Trophoblast cell (in vitro differentiated cells and primary cell): ENCODE measurements around the gene BEND6.

Source experiments
- DNase-seq, 2 donors: peaks; one replicate each; pipeline ENCODE4 v3.0.0-alpha.2; 2016
- H2AFZ ChIP-seq: 2 replicates; pipeline ENCODE4 v1.6.1; 2013; ENCODE audit warnings: low read length, moderate library complexity, mild to moderate bottlenecking; ENCODE audit not compliant: insufficient read depth, poor library complexity
- H2AK5ac ChIP-seq: 2 replicates; pipeline ENCODE4 v1.6.1; 2013; ENCODE audit warnings: mild to moderate bottlenecking, low read length
- H2BK120ac ChIP-seq: 2 replicates; pipeline ENCODE4 v1.6.1; 2013; ENCODE audit warnings: low read length, mild to moderate bottlenecking, moderate library complexity; ENCODE audit not compliant: insufficient read depth, poor library complexity
- H2BK12ac ChIP-seq: 2 replicates; pipeline ENCODE4 v1.6.1; 2013; ENCODE audit warnings: mild to moderate bottlenecking, low read length, moderate library complexity
- H2BK5ac ChIP-seq: 2 replicates; pipeline ENCODE4 v1.6.1; 2013; ENCODE audit warnings: low read length, low read depth, moderate library complexity, mild to moderate bottlenecking; ENCODE audit not compliant: poor library complexity
- H3K14ac ChIP-seq: 2 replicates; pipeline ENCODE4 v1.6.1; 2013; ENCODE audit warnings: mild to moderate bottlenecking, low read length
- H3K18ac ChIP-seq: 2 replicates; pipeline ENCODE4 v1.6.1; 2013; ENCODE audit warnings: mild to moderate bottlenecking, low read length
- H3K23ac ChIP-seq: 2 replicates; pipeline ENCODE4 v1.6.1; 2013; ENCODE audit warnings: low read length
- H3K27ac ChIP-seq: 2 replicates; pipeline ENCODE4 v1.5.1; 2013; ENCODE audit warnings: low read depth, mild to moderate bottlenecking, inconsistent platforms, low read length, moderate library complexity
- H3K27me3 ChIP-seq: 2 replicates; pipeline ENCODE4 v1.6.1; 2013; ENCODE audit warnings: inconsistent platforms, mild to moderate bottlenecking, low read length, moderate library complexity; ENCODE audit not compliant: insufficient read depth
- H3K36me3 ChIP-seq, 2 experiments: 1 replicate in 1 of 2; 2 replicates in 1 of 2; pipeline ENCODE4 v1.6.1; 2013; ENCODE audit warnings: low read length in 2 of 2, mild to moderate bottlenecking in 2 of 2, moderate library complexity in 1 of 2; ENCODE audit not compliant: insufficient read depth in 2 of 2, control insufficient read depth in 1 of 2
- H3K4ac ChIP-seq: 2 replicates; pipeline ENCODE4 v1.6.1; 2013; ENCODE audit warnings: low read depth, mild to moderate bottlenecking, low read length, moderate library complexity
- H3K4me1 ChIP-seq, 2 experiments: 1 replicate in 1 of 2; 2 replicates in 1 of 2; pipeline ENCODE4 v1.6.1; 2013; ENCODE audit warnings: low read length in 2 of 2, mild to moderate bottlenecking in 2 of 2, moderate library complexity in 1 of 2; ENCODE audit not compliant: insufficient read depth in 2 of 2, control insufficient read depth in 1 of 2
- H3K4me2 ChIP-seq: 2 replicates; pipeline ENCODE4 v1.6.1; 2013; ENCODE audit warnings: inconsistent platforms, mild to moderate bottlenecking, low read length, moderate library complexity
- H3K4me3 ChIP-seq: 2 replicates; pipeline ENCODE4 v1.5.1; 2013; ENCODE audit warnings: mild to moderate bottlenecking, low read depth, low read length, inconsistent platforms
- H3K79me1 ChIP-seq: one replicate; pipeline ENCODE4 v1.6.1; 2013; ENCODE audit warnings: low read length
- H3K79me2 ChIP-seq: 2 replicates; pipeline ENCODE4 v1.6.1; 2013; ENCODE audit warnings: low read length, mild to moderate bottlenecking; ENCODE audit not compliant: control insufficient read depth, insufficient read depth, poor library complexity
- H3K9ac ChIP-seq: 2 replicates; pipeline ENCODE4 v1.6.1; 2013; ENCODE audit warnings: mild to moderate bottlenecking, low read length
- H3K9me3 ChIP-seq: 2 replicates; pipeline ENCODE4 v1.6.1; 2013; ENCODE audit warnings: low read depth, mild to moderate bottlenecking, control low read depth, inconsistent platforms, low read length; ENCODE audit not compliant: insufficient read depth
- H4K12ac ChIP-seq: 2 replicates; pipeline ENCODE4 v1.6.1; 2013; ENCODE audit warnings: low read depth, mild to moderate bottlenecking, low read length, moderate library complexity
- H4K8ac ChIP-seq: 2 replicates; pipeline ENCODE4 v1.6.1; 2013; ENCODE audit warnings: low read depth, mild to moderate bottlenecking, low read length, moderate library complexity
- H4K91ac ChIP-seq: one replicate; pipeline ENCODE4 v1.6.1; 2013; ENCODE audit warnings: low read depth, mild to moderate bottlenecking, low read length, moderate library complexity
- WGBS: extraction: QIAGEN DNeasy Blood & Tissue Kit; methylation state at CpG from one replicate; pipeline ENCODE4 v1.1.7; 2013; ENCODE audit warnings: missing lambda C conversion rate; ENCODE audit not compliant: insufficient read length, insufficient coverage; ENCODE audit errors: extremely low coverage; 5-methylcytosine and 5-hydroxymethylcytosine counted together

BEND6 gene

DNA sequence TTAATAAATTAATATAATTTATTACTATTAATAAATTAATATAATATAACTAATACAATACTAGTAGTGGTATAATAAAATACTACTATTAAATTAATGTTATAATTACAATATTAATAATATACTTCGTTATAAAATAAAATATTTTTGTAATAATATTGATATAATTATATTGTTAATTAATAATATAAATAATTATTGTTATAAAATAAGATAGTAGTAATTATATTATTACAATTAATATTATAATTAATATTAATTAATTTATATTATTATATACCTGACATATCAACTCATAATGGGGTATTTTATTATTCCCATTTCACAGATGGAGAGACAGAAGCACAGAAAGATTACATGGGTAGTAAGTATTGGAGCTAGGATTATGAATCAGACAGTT is 8.9 kb downstream of the BEND6 start:
- Histone ChIP-seq H2BK120ac (no peak overlapping the region), H3K27me3 (no peaks in the 10 kb centered on the region), H2BK5ac (no peak overlapping the region), H3K4me1 (no peaks in the 10 kb centered on the region), H3K4me2 (no peak overlapping the region), H2BK12ac (no peak overlapping the region), H3K4me3 (no peak overlapping the region), H3K18ac (no peak overlapping the region), H3K36me3 (no peaks in the 10 kb centered on the region), H3K79me2 (no peaks in the 10 kb centered on the region), H4K12ac (no peak overlapping the region), H2AK5ac (no peak overlapping the region), H3K27ac (no peak overlapping the region), H2AFZ (no peak overlapping the region), H3K23ac (no peak overlapping the region), H4K91ac (no peak overlapping the region), H3K4ac (no peak overlapping the region), H3K9me3 (no peaks in the 10 kb centered on the region), H3K79me1 (no peaks in the 10 kb centered on the region), H3K9ac (no peak overlapping the region), H3K14ac (no peak overlapping the region), H4K8ac (no peak overlapping the region)
- DNase-seq: no peak
- no CpG with 5 or more reads among the region's 1 CpG for WGBS

DNA sequence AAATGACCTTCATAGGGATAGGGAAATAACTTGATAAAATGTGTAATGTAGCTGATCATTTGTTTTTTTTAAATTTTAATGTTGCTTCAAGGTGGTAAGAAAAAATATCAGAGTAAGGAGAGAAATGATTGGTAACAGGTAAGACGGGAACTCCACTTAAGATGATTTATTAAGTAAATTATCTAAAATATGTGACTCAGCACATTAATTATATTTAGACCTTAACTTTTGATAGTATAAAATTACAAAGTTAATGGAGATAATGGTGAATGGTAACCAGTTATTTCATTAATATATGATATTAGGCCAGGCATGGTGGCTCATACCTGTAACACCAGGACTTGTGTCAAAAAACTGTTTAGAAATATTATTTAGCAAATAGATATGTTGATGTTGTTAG is 10.2 kb downstream of the BEND6 start:
- no peak overlapping the region for H3K27ac ChIP-seq
- no peak overlapping the region for H3K23ac ChIP-seq
- H3K79me2 ChIP-seq: no peaks in the 10 kb centered on the region
- H4K12ac ChIP-seq: no peak overlapping the region
- no peaks in the 10 kb centered on the region for H3K36me3 ChIP-seq
- H3K4me2 ChIP-seq: no peak overlapping the region
- no peak overlapping the region for H4K91ac ChIP-seq
- no peak overlapping the region for H4K8ac ChIP-seq
- DNase-seq: no peak
- H2AK5ac ChIP-seq: no peak overlapping the region
- no peaks in the 10 kb centered on the region for H3K9me3 ChIP-seq
- no peak overlapping the region for H2AFZ ChIP-seq
- no peak overlapping the region for H3K14ac ChIP-seq
- H2BK5ac ChIP-seq: no peak overlapping the region
- no peak overlapping the region for H3K18ac ChIP-seq
- no peak overlapping the region for H3K4ac ChIP-seq
- WGBS: no CpG with 5 or more reads among the region's 1 CpG
- no peaks in the 10 kb centered on the region for H3K27me3 ChIP-seq
- no peak overlapping the region for H2BK120ac ChIP-seq
- H3K4me3 ChIP-seq: no peak overlapping the region
- H3K9ac ChIP-seq: no peak overlapping the region
- no peak overlapping the region for H2BK12ac ChIP-seq
- no peaks in the 10 kb centered on the region for H3K4me1 ChIP-seq
- no peaks in the 10 kb centered on the region for H3K79me1 ChIP-seq

DNA sequence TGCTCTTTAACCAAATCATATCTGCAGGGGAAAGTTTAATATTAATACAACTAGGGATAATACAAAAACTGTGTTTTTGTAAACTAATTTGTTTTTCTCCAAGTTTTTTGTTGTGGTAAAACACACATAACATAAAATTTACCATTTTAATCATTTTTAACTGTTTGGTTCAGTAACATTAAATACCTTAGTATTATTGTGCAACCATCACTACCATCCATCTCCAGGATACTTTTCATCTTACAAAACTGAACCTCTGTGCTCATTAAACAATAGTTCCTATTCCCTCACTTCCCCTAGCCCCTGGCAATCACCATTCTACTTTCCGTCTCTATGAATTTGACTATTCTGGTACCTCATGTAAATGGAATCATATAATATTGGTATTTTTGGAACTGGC is 15.9 kb downstream of the BEND6 start:
- Histone ChIP-seq H3K79me2 (no peaks in the 10 kb centered on the region), H3K9me3 (no peaks in the 10 kb centered on the region), H3K4me3 (no peak overlapping the region), H4K91ac (no peak overlapping the region), H2BK12ac (no peak overlapping the region), H3K9ac (no peak overlapping the region), H3K4ac (no peak overlapping the region), H3K79me1 (no peaks in the 10 kb centered on the region), H3K36me3 (no peaks in the 10 kb centered on the region), H2BK5ac (no peak overlapping the region), H2AFZ (no peak overlapping the region), H3K4me2 (no peak overlapping the region), H2BK120ac (no peak overlapping the region), H3K4me1 (no peaks in the 10 kb centered on the region), H3K18ac (no peak overlapping the region), H4K12ac (no peak overlapping the region), H2AK5ac (no peak overlapping the region), H3K27me3 (no peaks in the 10 kb centered on the region), H3K23ac (no peak overlapping the region), H3K14ac (no peak overlapping the region), H3K27ac (no peak overlapping the region), H4K8ac (no peak overlapping the region)
- WGBS: no CpG with 5 or more reads among the region's 1 CpG
- no peak for DNase-seq

DNA sequence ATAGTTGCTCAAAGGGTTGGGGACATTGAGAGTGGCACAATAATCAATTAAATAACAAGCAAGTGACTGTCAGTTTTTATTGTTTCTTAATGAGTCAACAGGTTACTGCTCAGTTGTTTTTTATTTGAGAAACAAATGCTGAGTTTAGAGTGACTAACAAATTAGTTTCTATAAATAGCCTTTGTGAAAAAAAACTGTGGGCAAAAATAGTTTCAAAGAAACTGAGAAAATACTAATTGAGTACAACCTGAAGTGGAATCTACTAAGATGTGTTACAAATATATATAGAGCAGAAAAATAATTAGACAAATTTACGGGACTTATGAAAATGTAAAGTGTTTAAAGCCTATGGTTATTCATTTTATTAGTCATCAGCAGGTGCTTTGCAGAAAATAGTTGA is 22.3 kb downstream of the BEND6 start:
- Histone ChIP-seq H2BK120ac (no peak overlapping the region), H4K91ac (no peak overlapping the region), H3K9ac (no peak overlapping the region), H3K14ac (no peak overlapping the region), H3K4me2 (no peak overlapping the region), H3K4ac (no peak overlapping the region), H2BK5ac (no peak overlapping the region), H2AK5ac (no peak overlapping the region), H3K79me1 (no peaks in the 10 kb centered on the region), H2BK12ac (no peak overlapping the region), H3K23ac (no peak overlapping the region), H3K18ac (no peak overlapping the region), H4K12ac (no peak overlapping the region), H3K27ac (no peak overlapping the region), H4K8ac (no peak overlapping the region), H3K9me3 (peaks cover 4% of the 10 kb centered on the region), H3K36me3 (no peaks in the 10 kb centered on the region), H3K4me3 (no peak overlapping the region), H3K27me3 (no peaks in the 10 kb centered on the region), H3K4me1 (no peaks in the 10 kb centered on the region), H2AFZ (no peak overlapping the region), H3K79me2 (no peaks in the 10 kb centered on the region)
- no peak for DNase-seq
- WGBS: no CpG with 5 or more reads among the region's 1 CpG
